Breast epithelium (tissue), 4 donors: Measurements from ENCODE around the gene GLDC. TPM values are rescaled to one million over a fixed set of nuclear protein-coding genes. Genes with fewer than 3 reads are reported as not detected.
"Not testable (repeated sequence)": the region's sequence is repeated elsewhere in the genome, so short reads cannot be mapped to it uniquely, and the experiment has no call there.

Source experiments
- DNase-seq, 2 donors: peaks; one replicate each; pipeline ENCODE4 v3.0.0-alpha.2; 2019; ENCODE audit warnings: low spot score in 2 of 2
- H3K27ac ChIP-seq, 2 donors: fragments of 200-600 bp; sonication (generic) in 1 of 2; one replicate each; pipeline ENCODE4 v1.5.1; 2016 to 2019; ENCODE audit warnings: mild to moderate bottlenecking in 1 of 2
- H3K27me3 ChIP-seq, 2 donors: fragments of 200-600 bp; sonication (generic) in 1 of 2; one replicate each; pipeline versions ENCODE4 v1.5.1 to v1.6.0; 2017 to 2019; ENCODE audit warnings: control low read depth in 1 of 2, mild to moderate bottlenecking in 1 of 2
- H3K36me3 ChIP-seq: fragments of 200-600 bp; one replicate; pipeline ENCODE4 v1.5.1; 2019
- H3K4me1 ChIP-seq, 2 donors: fragments of 200-600 bp; sonication (generic); one replicate each; pipeline ENCODE4 v1.5.1; 2016 to 2019; ENCODE audit warnings: control low read depth in 1 of 2
- H3K4me3 ChIP-seq, 3 donors: fragments of 200-600 bp; sonication (generic); 1 replicate in 2 of 3; 2 replicates in 1 of 3; pipeline ENCODE4 v1.5.1; 2016 to 2019; ENCODE audit warnings: mild to moderate bottlenecking in 3 of 3, moderate library complexity in 2 of 3
- H3K9me3 ChIP-seq, 2 donors: fragments of 200-600 bp; sonication (generic) in 1 of 2; one replicate each; pipeline ENCODE4 v1.5.1; 2016 to 2019; ENCODE audit warnings: control low read depth in 1 of 2
- CTCF ChIP-seq, 3 donors: fragments of 450-650 bp; IDR thresholded peaks; one replicate each; pipeline ENCODE4 v1.5.1; 2016 to 2017; ENCODE audit warnings: antibody characterized with exemption in 3 of 3, mild to moderate bottlenecking in 3 of 3, moderate library complexity in 3 of 3
- POLR2A ChIP-seq: fragments of 450-650 bp; IDR thresholded peaks from one replicate; pipeline ENCODE4 v1.6.1; 2016; ENCODE audit warnings: antibody characterized with exemption, mild to moderate bottlenecking, moderate library complexity
- POLR2AphosphoS5 ChIP-seq, 3 donors: sonication (generic); formaldehyde crosslinking; IDR thresholded peaks; one replicate each; pipeline ENCODE4 v1.6.1; 2017; ENCODE audit warnings: antibody characterized with exemption in 3 of 3
- intact Hi-C: fragments of 100-400 bp; cut with DNase I; formaldehyde crosslinking; loops from one replicate; pipeline ENCODE4 v1.15.1; 2023; ENCODE audit warnings: low total_unique reads
- total RNA-seq, 3 donors: library from RNA; depleted of rRNA; stranded (reverse); fragments of >200 nt; gene quantifications; one replicate each; pipeline ENCODE4 v1.1.0, GENCODE V29; 2016

Gene GLDC
- total RNA-seq, result 1 to 10 TPM in 1 of 3 donors, under 1 TPM in 2; 0.16 to 2.6 (median 0.66) TPM

- DNase-seq, result peak; percentile 22 to 71
- Histone ChIP-seq H3K36me3 (no peaks in the 10 kb centered on the region), H3K27me3 (peaks cover 0 to 29% of the 10 kb centered on the region in 2 donors), H3K4me1 (peaks cover 0 to 8% of the 10 kb centered on the region in 2 donors), H3K27ac (no peak within 1 kb of the TSS), H3K9me3 (no peaks in the 10 kb centered on the region), H3K4me3 (peak within 1 kb of the TSS; percentile 34 to 70 (median 49))
- intact Hi-C loops, result no loop called here
- TF ChIP-seq POLR2A, result no peak
- TF ChIP-seq CTCF (IDR thresholded peaks at IDR 0.05), result no peak
- TF ChIP-seq POLR2AphosphoS5 (IDR thresholded peaks at IDR 0.05), result no peak
These were observed at the start of gene GLDC for GRCh38 chr9:6645355-6646292. TSS of gene GLDC (minus strand) at chr9:6645729. CDS start at chr9:6645499, 230 bp downstream.

GRCh38 chr9:6692881-6693361 is 47.4 kb upstream of the GLDC start:
- intact Hi-C loops, result no loop called here
- DNase-seq, result no peak
- Histone ChIP-seq H3K36me3 (no peaks in the 10 kb centered on the region), H3K9me3 (no peaks in the 10 kb centered on the region), H3K4me3 (no peak overlapping the region), H3K27ac (no peak overlapping the region), H3K4me1 (no peaks in the 10 kb centered on the region), H3K27me3 (no peaks in the 10 kb centered on the region)
- no peak for TF ChIP-seq POLR2AphosphoS5 (IDR thresholded peaks at IDR 0.05)
- TF ChIP-seq POLR2A, result no peak
- no peak for TF ChIP-seq CTCF (IDR thresholded peaks at IDR 0.05)

GRCh38 chr9:6692433-6692832 is 46.9 kb upstream of the GLDC start:
- intact Hi-C loops, result no loop called here
- no peaks in the 10 kb centered on the region for H3K4me1 ChIP-seq
- H3K4me3 ChIP-seq, result no peak overlapping the region
- DNase-seq, result no peak
- no peaks in the 10 kb centered on the region for H3K27me3 ChIP-seq
- H3K9me3 ChIP-seq, result no peaks in the 10 kb centered on the region
- TF ChIP-seq POLR2A (no peak), POLR2AphosphoS5 (IDR thresholded peaks at IDR 0.05) (no peak), CTCF (IDR thresholded peaks at IDR 0.05) (no peak)
- no peaks in the 10 kb centered on the region for H3K36me3 ChIP-seq
- H3K27ac ChIP-seq, result no peak overlapping the region

- H3K36me3 ChIP-seq, H3K4me1 ChIP-seq, H3K4me3 ChIP-seq, H3K27ac ChIP-seq, intact Hi-C loops, DNase-seq, H3K9me3 ChIP-seq, H3K27me3 ChIP-seq: not testable (repeated sequence)
These were observed 45.1 kb upstream of the GLDC start for GRCh38 chr9:6690675-6691070.

- Histone ChIP-seq H3K9me3 (no peaks in the 10 kb centered on the region), H3K4me3 (no peak overlapping the region), H3K36me3 (no peaks in the 10 kb centered on the region), H3K27me3 (no peaks in the 10 kb centered on the region), H3K4me1 (no peaks in the 10 kb centered on the region), H3K27ac (no peak overlapping the region)
- DNase-seq, result no peak
- intact Hi-C loops, result no loop called here
- TF ChIP-seq POLR2AphosphoS5 (IDR thresholded peaks at IDR 0.05) (no peak), CTCF (IDR thresholded peaks at IDR 0.05) (no peak), POLR2A (no peak)
These were observed 44.6 kb upstream of the GLDC start for GRCh38 chr9:6689893-6690674.
